ENCODE results near the gene RAX2. TPM values are rescaled to one million over a fixed set of nuclear protein-coding genes. Genes with fewer than 3 reads are reported as not detected.

The RAX2 gene
- total and polyA plus RNA-seq, 2 donors (not counting 3 experiments of a cell fraction or from before 2014, with no cell fraction given) = not detected

DNA sequence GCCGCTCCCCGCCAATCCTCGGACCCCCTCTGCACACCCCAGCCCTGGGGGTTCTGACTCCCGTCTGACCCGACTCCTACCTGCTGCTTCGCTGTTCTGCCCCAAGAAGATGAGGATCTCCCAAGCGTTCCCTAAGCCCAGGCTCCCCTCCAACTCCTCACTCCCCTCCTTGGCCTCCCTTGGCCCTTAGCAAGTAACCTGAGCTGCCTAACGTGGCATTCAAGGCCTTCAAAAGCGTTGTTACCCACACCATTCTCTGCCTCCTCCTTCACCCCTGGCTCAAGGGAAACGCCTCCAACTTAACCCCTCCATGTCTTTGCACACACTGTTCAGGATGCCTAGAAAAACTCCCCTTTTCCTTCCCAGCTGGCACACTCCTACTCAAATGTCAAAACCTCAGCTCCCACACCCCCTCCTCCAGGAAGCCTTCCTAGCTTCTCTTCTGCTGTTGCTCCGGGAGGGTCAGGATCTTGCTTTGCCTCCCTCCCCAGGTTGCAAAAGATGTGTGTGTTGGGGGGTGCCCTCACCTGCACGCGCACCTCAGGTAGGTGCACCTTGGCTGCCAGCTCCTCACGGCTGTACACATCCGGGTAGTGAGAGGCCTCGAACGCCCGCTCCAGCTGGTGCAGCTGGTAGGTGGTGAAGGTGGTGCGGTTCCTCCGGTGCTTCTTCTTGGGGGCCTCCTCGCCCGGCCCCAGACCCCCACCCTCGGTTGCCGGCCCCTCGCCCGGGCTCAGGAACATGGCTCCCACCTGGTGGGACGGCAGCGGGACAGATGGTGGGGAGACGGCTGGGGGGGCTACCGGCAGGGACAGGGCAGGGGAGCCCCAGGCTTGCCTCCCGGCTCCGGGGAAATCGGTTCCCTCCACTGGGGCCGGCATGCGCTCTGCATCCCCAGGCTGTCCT, 775 bp downstream of the RAX2 start:
- DNase-seq (ENCODE audit: low read depth, low spot score) (no peak), FAIRE-seq (no peak)
- Histone ChIP-seq H3K9me3 (replicated peaks; ENCODE audit: control insufficient read depth, insufficient read depth, low read length) (no peaks in the 10 kb centered on the region), H4K20me1 (replicated peaks; ENCODE audit: control insufficient read depth, extremely low read depth, insufficient read depth, low read length) (no peaks in the 10 kb centered on the region), H3K79me2 (ENCODE audit: control insufficient read depth, insufficient read depth, low read length) (no peaks in the 10 kb centered on the region), H3K36me3 (ENCODE audit: control insufficient read depth in 2 of 2, extremely low read depth in 1 of 2, insufficient read depth in 2 of 2, low read length in 2 of 2) (peaks cover 2 to 8% of the 10 kb centered on the region in 2 experiments), H3K4me2 (ENCODE audit: insufficient read depth, low read length) (no peak overlapping the region), H3K27me3 (ENCODE audit: control insufficient read depth in 2 of 2, insufficient read depth in 2 of 2, low read length in 2 of 2) (no peaks in the 10 kb centered on the region), H3K27ac (ENCODE audit: insufficient read depth, low read depth, low read length) (no peak overlapping the region), H3K4me3 (replicated peaks in 1 of 3; ENCODE audit: insufficient read depth in 1 of 3, low read depth in 1 of 3, low read length in 3 of 3) (no peak overlapping the region), H3K4me1 (ENCODE audit: control insufficient read depth, extremely low read depth, insufficient read depth, low read length) (peaks cover 6% of the 10 kb centered on the region), H3K9me1 (replicated peaks; ENCODE audit: control insufficient read depth, extremely low read depth, insufficient read depth, low read length) (no peaks in the 10 kb centered on the region), H2AFZ (ENCODE audit: low read depth, low read length) (no peak overlapping the region), H3K9ac (replicated peaks; ENCODE audit: extremely low read depth, insufficient read depth, low read length) (no peak overlapping the region)
- ChIA-PET CTCF (interaction anchor here (0.5 to 0.7 kb wide), 3 partner anchors 9 to 216 kb away, joined by 3 to 4 read pairs (median 4); partner anchors contain the start of gene MRPL54), POLR2A (no interaction called here)
- intact Hi-C loops (cut with micrococcal nuclease) (no loop called here), dilution Hi-C loops (cut with MboI; ENCODE audit: extremely low pct_ligation_motif_present, low sequenced_read_pairs) (no loop called here)
- BruUV-seq (replicated peaks) = no TSS peak
- TF ChIP-seq JUN (IDR thresholded peaks at IDR 0.05; ENCODE audit: borderline replicate concordance, insufficient read depth, insufficient read length, low read depth) = no peak
- TF ChIP-seq POLR2A (IDR thresholded peaks at IDR 0.05; ENCODE audit: low read depth, low read length) = no peak
- no peak for TF ChIP-seq CTCF (IDR thresholded peaks at IDR 0.05; ENCODE audit: extremely low read depth in 1 of 2, insufficient read depth in 1 of 2, low read depth in 1 of 2, low read length in 2 of 2)
- no peak for TF ChIP-seq MAX (IDR thresholded peaks at IDR 0.05; ENCODE audit: insufficient read depth, insufficient read length)
- TF ChIP-seq FOS (IDR thresholded peaks at IDR 0.05; ENCODE audit: borderline replicate concordance, insufficient read depth, low read length) = no peak
- no peak for TF ChIP-seq MYC (IDR thresholded peaks at IDR 0.05; ENCODE audit: low read depth, low read length)
- TF ChIP-seq POLR2AphosphoS5 (IDR thresholded peaks at IDR 0.05; ENCODE audit: insufficient read depth, low read depth, low read length) = no peak
- no peak for TF ChIP-seq GATA2 (IDR thresholded peaks at IDR 0.05; ENCODE audit: insufficient read depth, insufficient read length, low read depth, low read length)
- TF ChIP-seq EZH2 (IDR thresholded peaks at IDR 0.05; ENCODE audit: borderline replicate concordance, low read depth, low read length, severe bottlenecking) = no peak
